Neural cell (in vitro differentiated cells): ENCODE measurements around the gene ABCB4.
"Not testable (repeated sequence)": the region's sequence is repeated elsewhere in the genome, so short reads cannot be mapped to it uniquely, and the experiment has no call there.

ENCODE experiments used
- MXI1 ChIP-seq: fragments of 450-650 bp; conservative IDR thresholded peaks from 2 replicates; pipeline ENCODE4 v1.6.1; 2014; ENCODE audit warnings: antibody characterized with exemption, mild to moderate bottlenecking; ENCODE audit not compliant: poor library complexity, severe bottlenecking
- POLR2AphosphoS5 ChIP-seq: IDR thresholded peaks from 2 replicates; pipeline ENCODE4 v1.6.1; 2012
- RAD21 ChIP-seq: fragments of 450-650 bp; conservative IDR thresholded peaks from 2 replicates; pipeline ENCODE4 v1.6.1; 2014; ENCODE audit warnings: antibody characterized with exemption, mild to moderate bottlenecking, moderate library complexity
- SMC3 ChIP-seq: fragments of 450-650 bp; conservative IDR thresholded peaks from 2 replicates; pipeline ENCODE4 v1.6.1; 2014; ENCODE audit warnings: antibody characterized with exemption, mild to moderate bottlenecking, moderate library complexity; ENCODE audit not compliant: poor library complexity

GRCh38 chr7:87469204-87469603 is 6.3 kb downstream of the ABCB4 start:
- not testable (repeated sequence) for TF ChIP-seq RAD21, SMC3, MXI1, POLR2AphosphoS5
